Activated B cell treated with CpG ODN at 0.5 μM for 24 hours (primary cell): ENCODE data around the gene MAGEB6. TPM values are rescaled to one million over a fixed set of nuclear protein-coding genes. Genes with fewer than 3 reads are reported as not detected.
"Not testable (repeated sequence)": the region's sequence is repeated elsewhere in the genome, so short reads cannot be mapped to it uniquely, and the experiment has no call there.

Experiments
- ATAC-seq: fragments of 200-7000 bp; cut with Tn5 transposase; one replicate; pipeline ENCODE4 v1.10.0; 2021; ENCODE audit warnings: low read depth, mild to moderate bottlenecking, moderate library complexity
- CTCF ChIA-PET: fragments of 350-600 bp; sonication (Branson Sonifier 250); formaldehyde crosslinking; loops from one replicate; lab custom pipeline; 2021; ENCODE audit warnings: antibody characterized with exemption; lab: Charles Lee
- POLR2A ChIA-PET: fragments of 350-600 bp; sonication (Branson Sonifier 250); formaldehyde crosslinking; loops from one replicate; lab custom pipeline; 2021; ENCODE audit warnings: antibody characterized with exemption; lab: Charles Lee
- DNase-seq: peaks from one replicate; pipeline ENCODE4 v3.0.0; 2022
- H3K27ac Mint-ChIP-seq: one replicate; pipeline ENCODE4 v1.8.0; 2020; ENCODE audit warnings: mixed read lengths
- H3K27me3 Mint-ChIP-seq: one replicate; pipeline ENCODE4 v1.8.0; 2021; ENCODE audit warnings: mixed read lengths
- H3K36me3 Mint-ChIP-seq: one replicate; pipeline ENCODE4 v1.8.0; 2021; ENCODE audit warnings: low read depth, mixed read lengths
- H3K4me1 Mint-ChIP-seq: one replicate; pipeline ENCODE4 v1.8.0; 2021; ENCODE audit warnings: mixed read lengths
- H3K4me3 Mint-ChIP-seq: one replicate; pipeline ENCODE4 v1.8.0; 2020; ENCODE audit warnings: mild to moderate bottlenecking, mixed read lengths
- H3K9me3 Mint-ChIP-seq: one replicate; pipeline ENCODE4 v1.8.0; 2020; ENCODE audit warnings: mixed read lengths
- intact Hi-C: fragments of 100-400 bp; cut with micrococcal nuclease; formaldehyde crosslinking; loops from one replicate; pipeline ENCODE4 v1.15.1; 2024
- total RNA-seq: library from RNA; stranded (reverse); gene quantifications from 2 replicates; pipeline ENCODE4 v1.2.3, GENCODE V29; 2022
- TF ChIP-seq, protein P1 (sequence below): fragments of 200-600 bp; IDR thresholded peaks from one replicate; pipeline ENCODE4 v1.8.0; 2022; ENCODE audit warnings: antibody characterized with exemption, mild to moderate bottlenecking

Gene MAGEB6, protein sequence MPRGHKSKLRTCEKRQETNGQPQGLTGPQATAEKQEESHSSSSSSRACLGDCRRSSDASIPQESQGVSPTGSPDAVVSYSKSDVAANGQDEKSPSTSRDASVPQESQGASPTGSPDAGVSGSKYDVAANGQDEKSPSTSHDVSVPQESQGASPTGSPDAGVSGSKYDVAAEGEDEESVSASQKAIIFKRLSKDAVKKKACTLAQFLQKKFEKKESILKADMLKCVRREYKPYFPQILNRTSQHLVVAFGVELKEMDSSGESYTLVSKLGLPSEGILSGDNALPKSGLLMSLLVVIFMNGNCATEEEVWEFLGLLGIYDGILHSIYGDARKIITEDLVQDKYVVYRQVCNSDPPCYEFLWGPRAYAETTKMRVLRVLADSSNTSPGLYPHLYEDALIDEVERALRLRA
- total RNA-seq: not detected in 2 replicates

- Mint-ChIP-seq H3K27me3 (no peaks in the 10 kb centered on the region), H3K4me3 (no peak within 1 kb of the TSS), H3K27ac (no peak within 1 kb of the TSS), H3K9me3 (no peaks in the 10 kb centered on the region), H3K36me3 (no peaks in the 10 kb centered on the region), H3K4me1 (no peaks in the 10 kb centered on the region)
- TF ChIP-seq, protein P1, sequence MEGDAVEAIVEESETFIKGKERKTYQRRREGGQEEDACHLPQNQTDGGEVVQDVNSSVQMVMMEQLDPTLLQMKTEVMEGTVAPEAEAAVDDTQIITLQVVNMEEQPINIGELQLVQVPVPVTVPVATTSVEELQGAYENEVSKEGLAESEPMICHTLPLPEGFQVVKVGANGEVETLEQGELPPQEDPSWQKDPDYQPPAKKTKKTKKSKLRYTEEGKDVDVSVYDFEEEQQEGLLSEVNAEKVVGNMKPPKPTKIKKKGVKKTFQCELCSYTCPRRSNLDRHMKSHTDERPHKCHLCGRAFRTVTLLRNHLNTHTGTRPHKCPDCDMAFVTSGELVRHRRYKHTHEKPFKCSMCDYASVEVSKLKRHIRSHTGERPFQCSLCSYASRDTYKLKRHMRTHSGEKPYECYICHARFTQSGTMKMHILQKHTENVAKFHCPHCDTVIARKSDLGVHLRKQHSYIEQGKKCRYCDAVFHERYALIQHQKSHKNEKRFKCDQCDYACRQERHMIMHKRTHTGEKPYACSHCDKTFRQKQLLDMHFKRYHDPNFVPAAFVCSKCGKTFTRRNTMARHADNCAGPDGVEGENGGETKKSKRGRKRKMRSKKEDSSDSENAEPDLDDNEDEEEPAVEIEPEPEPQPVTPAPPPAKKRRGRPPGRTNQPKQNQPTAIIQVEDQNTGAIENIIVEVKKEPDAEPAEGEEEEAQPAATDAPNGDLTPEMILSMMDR: no peak
- intact Hi-C loops: no loop called here
- POLR2A ChIA-PET: no interaction called here
- CTCF ChIA-PET: no interaction called here
- no peak for DNase-seq
- ATAC-seq: no peak
These were observed at the start of gene MAGEB6 for GRCh38 chrX:26192204-26192603. TSS of gene MAGEB6 (plus strand) at chrX:26192440. CDS start at chrX:26193847, 1,407 bp downstream.

DNA sequence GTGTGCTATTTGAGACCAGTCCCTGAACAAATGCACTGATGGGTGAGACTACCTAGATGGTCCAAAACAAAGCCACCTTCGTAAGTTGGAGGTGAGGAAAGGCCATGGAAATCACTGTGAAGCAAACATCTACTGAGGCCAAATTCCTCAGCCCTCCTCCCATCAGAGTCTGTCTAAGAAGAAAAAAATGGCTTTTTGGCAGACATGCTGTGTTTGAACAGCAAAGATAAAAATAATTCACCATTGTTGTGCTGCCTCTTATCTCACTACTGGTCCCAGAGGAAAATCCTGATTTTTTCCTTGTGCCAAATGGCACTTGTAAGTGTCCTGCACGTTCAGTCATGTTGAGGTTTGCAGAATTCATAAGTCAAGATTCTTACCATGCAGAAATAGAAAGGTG lies 46.2 kb upstream of the MAGEB6 start:
- Mint-ChIP-seq H3K27me3 (no peaks in the 10 kb centered on the region), H3K36me3 (no peaks in the 10 kb centered on the region), H3K4me1 (no peaks in the 10 kb centered on the region), H3K27ac (no peak overlapping the region), H3K4me3 (no peak overlapping the region), H3K9me3 (no peaks in the 10 kb centered on the region)
- DNase-seq: no peak
- POLR2A ChIA-PET: no interaction called here
- TF ChIP-seq, protein P1: no peak
- intact Hi-C loops: no loop called here
- CTCF ChIA-PET: no interaction called here
- ATAC-seq: no peak

DNA sequence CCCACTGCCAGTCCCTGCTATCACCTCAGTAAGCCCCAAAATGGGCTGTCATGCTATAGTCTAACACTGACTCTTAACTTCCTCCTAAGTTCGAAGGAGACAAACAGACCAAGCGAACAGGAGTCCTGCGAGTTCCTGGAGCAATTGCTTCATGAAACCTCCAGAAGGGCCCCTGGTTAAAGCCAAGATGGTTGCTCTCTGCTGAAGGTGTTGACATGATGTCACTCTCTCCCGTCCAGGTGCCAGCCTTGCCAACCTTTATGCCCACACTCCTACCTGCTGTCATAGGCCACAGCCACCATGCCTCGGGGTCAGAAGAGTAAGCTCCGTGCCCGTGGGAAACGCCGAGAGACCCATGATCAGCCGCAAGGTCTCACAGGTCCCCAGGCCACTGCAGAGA lies 31.9 kb upstream of the MAGEB6 start, which contains the start of gene MAGEB6B:
Gene MAGEB6B (plus strand): TSS at position 301 of the 400 bp plus-strand sequence. CDS start 0 bp downstream, at position 301.
- DNase-seq (no peak), ATAC-seq (no peak)
- Mint-ChIP-seq H3K36me3 (no peaks in the 10 kb centered on the region), H3K27me3 (no peaks in the 10 kb centered on the region), H3K27ac (no peak within 1 kb of the TSS), H3K9me3 (no peaks in the 10 kb centered on the region), H3K4me1 (no peaks in the 10 kb centered on the region), H3K4me3 (no peak within 1 kb of the TSS)
- intact Hi-C loops: no loop called here
- TF ChIP-seq, protein P1: no peak
- ChIA-PET POLR2A (no interaction called here), CTCF (no interaction called here)

DNA sequence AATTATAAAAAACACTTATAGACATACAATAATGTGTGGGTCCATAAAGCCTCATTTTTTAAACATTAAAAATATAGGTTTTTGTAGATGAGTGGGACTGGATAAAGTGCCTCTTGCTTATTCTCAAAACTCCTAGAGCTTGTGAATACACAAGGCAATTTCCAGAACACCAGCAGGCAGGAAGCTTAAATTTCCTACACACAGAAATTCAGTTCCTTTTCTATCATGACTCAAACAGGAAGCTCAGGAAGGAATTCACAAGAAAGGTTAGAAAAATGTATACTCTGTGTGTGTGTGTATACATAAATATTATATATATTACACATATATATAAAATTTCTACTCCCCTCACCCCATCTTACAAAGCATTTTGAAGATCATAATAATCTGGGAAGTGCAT lies 11.3 kb downstream of the MAGEB6 start:
- intact Hi-C loops: no loop called here
- TF ChIP-seq, protein P1: no peak
- H3K9me3 Mint-ChIP-seq: no peaks in the 10 kb centered on the region
- DNase-seq (no peak), ATAC-seq (no peak)
- no peak overlapping the region for H3K27ac Mint-ChIP-seq
- ChIA-PET CTCF (no interaction called here), POLR2A (no interaction called here)
- H3K4me3 Mint-ChIP-seq: no peak overlapping the region
- H3K27me3 Mint-ChIP-seq: no peaks in the 10 kb centered on the region
- no peaks in the 10 kb centered on the region for H3K36me3 Mint-ChIP-seq
- no peaks in the 10 kb centered on the region for H3K4me1 Mint-ChIP-seq

- DNase-seq, H3K9me3 Mint-ChIP-seq, H3K27me3 Mint-ChIP-seq, ATAC-seq, H3K36me3 Mint-ChIP-seq, intact Hi-C loops, H3K4me3 Mint-ChIP-seq, H3K27ac Mint-ChIP-seq, H3K4me1 Mint-ChIP-seq, POLR2A ChIA-PET, CTCF ChIA-PET: not testable (repeated sequence)
These were observed 12.5 kb downstream of the MAGEB6 start for GRCh38 chrX:26204717-26205116.
